GM19328 (cell line): ENCODE data around the gene TCP11.

Experiments
- ATAC-seq: cut with Tn5 transposase; IDR thresholded peaks from one replicate; pipeline ENCODE4 v1.9.1; 2021; ENCODE audit warnings: mild to moderate bottlenecking, moderate library complexity; ENCODE audit not compliant: unreplicated experiment

Gene TCP11

DNA sequence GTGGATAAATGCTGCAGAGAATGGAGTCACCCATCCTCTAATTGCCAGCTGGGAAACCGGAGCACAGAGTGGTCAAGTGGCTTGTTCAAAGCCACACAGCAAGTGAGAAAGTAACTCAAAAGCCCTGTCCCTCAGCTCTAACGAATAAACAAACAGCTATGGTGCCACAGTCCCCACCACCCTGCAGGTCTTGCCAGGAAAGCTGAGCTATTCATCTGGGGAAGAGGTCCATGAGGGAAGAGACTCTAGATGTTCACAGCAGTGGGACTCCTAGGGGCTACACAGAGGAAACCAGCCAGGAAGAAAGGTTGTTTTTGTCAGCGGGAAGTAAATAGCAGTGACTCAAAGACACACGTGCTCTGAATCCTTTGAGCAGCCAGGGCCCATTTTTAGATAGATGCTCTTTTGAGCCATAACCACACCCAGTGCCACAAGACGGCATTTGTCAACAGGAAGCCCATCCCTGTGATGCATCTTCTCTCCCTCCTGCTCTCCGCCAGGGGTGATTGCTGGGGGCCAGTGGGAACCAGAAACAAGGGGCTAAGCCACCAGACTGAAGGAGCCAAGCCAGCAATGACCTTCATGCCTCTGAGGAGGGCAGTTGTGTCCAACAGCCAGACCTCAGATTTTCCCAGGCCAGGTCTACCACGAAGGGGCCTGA, 32.4 kb upstream of the TCP11 start:
- no peak for ATAC-seq

DNA sequence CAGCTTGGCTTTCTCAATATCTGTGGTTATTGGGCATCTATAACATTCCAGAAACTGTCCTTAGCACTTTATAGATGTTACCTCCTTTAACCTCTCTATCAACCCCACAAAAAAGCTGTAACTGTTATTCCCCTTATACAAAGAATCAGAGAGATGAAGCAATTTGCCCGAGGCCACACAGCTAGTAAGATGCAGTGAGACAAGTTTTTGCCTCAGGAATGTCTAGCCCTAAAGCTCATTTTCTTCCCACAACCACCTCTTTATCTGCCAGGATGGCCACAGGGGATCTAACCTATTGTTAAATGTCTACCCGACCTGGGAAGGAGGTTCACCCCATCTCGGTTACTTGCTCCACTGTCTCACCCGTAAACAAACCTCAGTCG, 31.9 kb upstream of the TCP11 start:
- ATAC-seq, result no peak

DNA sequence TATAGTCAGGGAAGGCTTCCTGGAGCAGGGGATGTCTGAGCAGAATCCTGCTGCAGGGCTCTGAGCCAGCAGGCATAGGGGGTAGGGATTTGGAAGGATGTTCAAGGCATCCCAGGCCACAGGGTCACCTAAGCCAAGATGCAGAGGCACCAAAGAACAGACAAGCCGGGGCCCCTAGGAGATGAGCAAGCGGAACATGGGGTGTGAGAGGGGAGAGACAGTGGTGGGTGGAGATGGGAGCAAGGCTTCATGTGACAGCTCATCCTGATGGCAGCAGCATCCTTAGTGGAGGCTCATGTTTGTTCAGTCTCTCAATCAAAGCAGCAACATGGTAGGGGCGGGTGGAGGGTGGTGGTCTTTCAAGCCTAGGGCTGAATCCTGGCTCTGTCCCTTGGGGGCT, 29.8 kb upstream of the TCP11 start:
- no peak for ATAC-seq

DNA sequence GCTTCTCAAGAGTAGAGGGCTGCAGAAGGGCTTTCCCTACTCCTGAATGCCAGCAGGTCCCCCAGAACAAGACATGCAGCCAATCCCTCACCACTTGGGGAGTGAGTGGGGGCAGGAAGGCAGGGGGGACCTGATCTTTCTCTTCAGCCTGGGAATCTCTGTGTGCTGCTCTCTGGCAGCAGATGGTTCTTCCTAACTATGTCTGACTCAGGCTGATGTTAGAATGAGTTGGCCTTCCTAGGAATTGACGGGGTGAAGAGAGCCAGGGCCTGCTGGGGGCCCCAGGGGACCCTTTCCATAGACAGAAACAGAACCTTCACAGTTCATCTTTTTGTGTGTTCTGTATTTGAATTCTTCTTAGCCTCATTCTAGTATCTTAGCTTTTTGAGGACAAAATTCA, 29.0 kb upstream of the TCP11 start:
- ATAC-seq, result no peak

DNA sequence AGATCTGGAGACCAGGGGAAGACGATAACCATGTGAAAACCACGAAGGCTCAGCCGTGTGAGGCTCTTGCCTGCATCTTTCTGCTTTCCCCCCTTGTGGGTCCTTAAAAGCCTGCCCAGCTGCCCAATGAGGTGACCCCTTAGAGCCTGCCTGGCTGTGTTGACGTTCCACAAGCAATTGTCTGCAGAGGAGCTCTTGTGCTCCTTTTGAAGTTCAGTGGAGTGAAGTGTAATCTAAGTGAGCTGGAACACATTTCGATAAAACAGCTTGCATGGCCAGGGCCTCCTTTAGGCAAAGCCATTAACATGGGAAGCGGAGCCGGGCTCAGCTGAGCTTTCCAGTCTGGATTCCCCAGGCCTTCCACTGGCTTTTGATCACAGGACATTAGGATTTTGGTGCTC, 27.3 kb upstream of the TCP11 start:
- no peak for ATAC-seq

DNA sequence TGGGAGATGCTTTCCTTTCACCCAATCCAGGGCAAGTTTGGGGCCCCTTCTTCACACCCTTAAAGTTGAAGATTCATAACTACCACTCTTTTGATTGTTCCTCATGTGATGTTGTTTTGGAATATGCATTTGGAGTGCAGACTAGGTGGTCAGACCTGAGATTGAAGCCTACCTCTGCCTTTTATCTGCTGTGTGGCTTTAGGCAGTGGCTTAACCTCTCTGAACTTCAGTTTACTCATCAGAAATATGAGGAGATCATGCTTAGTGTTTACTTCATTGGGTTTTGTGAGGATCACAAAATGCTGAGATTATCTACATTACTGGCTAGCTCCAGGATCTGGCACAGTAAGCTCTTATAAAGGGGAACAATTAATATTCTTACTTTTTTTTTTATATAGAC, 26.4 kb upstream of the TCP11 start:
- no peak for ATAC-seq

DNA sequence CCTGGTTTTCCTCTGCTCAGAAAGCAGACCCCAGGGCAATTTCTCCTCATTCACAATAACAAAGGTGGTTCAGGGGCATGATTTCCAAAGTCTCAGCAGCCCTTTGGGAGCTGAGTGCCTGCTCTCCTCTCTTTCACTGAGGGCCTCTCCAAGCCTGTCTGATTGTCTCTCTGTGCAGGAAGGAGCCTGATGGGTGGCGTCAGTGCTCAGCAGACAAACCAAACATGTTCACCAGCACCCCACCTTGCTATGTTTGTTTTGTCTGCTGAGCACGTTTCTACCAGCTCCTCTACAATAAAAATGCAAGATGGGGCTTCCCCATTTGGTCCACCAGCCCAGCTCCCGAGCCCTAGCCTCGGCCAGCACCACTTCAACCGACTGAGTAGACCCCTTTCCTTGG, 25.4 kb upstream of the TCP11 start:
- ATAC-seq, result no peak

DNA sequence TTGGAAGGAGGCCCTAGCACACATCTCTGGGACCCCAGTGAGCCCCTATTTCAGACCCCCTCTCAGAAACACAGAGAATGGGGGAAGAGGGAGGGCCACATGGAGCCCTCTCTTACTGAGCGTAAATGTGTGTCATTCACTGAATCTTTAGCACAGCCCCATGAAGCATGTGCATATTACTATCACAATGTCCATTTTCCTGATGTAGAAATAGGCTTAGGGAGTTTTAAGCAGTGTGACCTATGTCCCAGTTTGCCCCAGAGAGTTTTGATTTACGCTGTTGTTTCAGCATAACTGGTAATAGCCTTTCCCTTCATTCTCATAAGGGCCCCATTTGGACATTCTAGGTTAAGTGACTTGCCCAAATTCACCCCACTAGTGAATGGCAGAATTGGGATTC, 25.0 kb upstream of the TCP11 start:
- no peak for ATAC-seq

DNA sequence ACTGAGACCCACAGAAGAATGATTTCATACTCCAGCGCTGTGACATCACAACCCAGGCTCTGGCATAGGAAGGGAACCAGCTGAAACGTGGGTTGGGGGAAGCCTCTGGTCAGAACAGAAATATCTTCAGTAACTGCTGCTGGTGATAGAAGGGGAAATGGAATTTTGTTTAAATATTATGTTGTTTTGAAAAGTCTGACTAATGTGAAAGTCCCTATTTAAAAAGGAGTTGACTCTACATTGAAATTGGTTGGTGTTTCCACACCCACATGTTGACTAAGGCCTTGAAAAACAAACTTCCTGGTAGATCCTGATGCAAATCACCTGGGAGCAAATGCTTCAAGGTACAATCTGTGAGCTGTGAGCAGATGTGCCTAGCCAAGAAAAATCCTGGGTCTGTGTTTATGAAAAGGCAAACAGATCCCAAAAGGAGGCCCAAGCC, 24.5 kb upstream of the TCP11 start:
- ATAC-seq, result no peak

DNA sequence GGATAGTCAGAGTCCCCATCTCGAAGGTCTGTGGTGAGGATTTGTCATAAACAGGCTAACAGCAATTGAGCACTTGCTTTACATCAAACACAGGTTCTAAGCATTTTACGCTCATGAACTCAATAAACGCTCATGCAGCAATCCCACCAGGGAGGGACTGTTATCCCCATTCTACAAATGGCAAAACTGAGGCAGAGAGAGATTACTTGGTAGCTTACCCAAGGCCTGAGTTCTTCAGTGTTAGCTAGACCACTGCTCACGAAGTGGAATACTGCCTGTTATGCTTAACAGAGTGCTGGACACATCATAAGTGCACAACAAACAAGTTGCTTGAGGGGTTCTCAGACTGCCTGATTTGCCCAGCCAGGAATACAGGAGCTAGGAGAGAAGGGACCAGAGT, 23.7 kb upstream of the TCP11 start:
- ATAC-seq, result no peak

DNA sequence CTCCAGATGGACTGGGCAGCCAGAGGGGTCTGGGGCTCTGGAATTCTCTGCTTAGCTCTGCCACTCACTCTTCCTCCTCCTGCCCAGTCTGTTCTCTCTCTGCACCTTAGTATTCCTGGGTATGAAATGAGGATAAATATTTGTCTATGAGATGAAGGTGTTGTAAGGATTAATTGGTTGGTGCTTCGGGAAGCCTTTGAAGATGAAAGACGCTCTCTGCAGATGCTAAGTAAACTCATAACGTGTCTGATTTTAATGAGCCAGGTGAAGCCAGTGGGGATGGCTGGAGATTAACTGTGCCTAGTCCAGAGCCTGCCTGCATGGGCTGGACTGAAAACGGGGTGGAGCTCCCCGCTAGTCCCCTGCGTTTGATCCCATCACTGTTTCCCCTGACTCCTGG, 23.1 kb upstream of the TCP11 start:
- ATAC-seq, result no peak

DNA sequence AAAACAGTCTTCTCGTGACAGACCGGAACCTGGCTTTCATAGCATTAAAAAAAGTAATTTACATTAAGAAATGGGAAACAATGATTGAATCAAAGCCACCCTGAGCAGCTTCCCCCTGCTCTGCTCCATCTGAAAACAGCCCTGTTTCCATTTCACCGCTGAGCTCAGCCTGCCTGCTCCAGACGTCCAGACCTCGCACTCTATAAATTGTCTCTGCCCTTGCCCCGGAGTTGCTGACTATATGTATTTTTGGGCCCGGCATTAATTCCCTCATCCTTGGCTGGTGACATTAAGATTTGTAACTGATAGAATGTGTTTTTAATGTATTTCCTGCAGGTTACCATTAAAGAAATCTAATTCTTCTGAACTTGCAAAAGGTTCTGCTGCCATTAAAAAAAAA, 22.7 kb upstream of the TCP11 start:
- no peak for ATAC-seq

DNA sequence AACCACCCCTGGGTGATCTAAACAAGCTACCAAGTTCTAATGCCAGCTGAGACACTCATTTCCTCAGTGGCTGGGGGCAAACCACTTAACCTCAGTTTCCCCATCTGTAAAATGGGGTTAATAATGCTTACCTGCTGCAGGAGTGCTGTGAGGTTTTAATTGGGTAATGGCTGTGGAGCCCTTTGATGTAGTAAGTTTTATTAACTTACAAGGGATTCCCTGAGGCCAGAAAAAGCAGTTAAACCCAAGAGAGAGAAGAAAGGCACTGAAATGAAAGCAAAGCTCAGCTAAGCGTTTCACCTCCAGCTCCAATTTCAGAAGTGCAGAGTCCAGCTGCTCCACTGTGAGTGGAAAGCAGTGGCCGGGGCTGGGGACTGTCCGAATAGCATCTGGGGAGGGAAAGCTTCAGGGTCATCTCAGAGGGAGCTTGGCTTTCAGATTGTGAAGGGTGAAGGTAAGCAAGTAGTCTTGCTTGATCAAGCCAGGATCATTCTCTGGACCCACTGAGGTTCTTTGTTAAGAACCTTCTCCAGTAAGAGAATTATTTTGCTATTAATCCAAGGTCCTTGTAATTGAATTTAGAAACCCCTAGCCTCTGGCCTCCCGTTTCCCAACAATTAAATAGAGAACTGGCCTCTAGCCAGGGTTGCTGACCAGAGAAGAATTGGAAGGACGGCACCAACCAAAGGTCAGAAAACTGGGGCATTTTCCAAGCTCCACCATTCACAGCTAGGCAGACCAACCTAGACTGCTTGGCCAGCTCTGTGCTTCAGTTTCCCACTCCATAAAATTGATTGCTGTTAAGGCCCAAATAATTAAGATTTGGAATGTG, 20.9 kb upstream of the TCP11 start:
- no peak for ATAC-seq

DNA sequence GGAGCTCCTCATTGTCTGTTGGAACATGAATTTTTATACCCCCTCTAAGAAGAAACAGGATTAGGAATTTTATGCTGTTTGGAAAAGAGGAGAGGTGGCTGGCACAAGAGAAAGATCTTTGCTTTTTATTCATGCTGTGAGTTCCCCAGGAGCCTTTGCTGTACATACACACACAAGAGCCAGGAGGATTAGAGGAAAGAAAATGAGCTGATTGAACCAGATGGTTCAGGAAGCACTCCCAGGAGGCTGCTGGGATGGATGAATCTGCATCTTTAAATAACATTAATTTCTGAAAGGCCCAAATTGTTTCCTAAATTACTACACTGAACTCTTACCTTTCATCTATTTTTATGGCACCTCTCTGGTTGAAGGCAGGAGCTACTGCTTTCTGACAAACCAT, 20.1 kb upstream of the TCP11 start:
- no peak for ATAC-seq

DNA sequence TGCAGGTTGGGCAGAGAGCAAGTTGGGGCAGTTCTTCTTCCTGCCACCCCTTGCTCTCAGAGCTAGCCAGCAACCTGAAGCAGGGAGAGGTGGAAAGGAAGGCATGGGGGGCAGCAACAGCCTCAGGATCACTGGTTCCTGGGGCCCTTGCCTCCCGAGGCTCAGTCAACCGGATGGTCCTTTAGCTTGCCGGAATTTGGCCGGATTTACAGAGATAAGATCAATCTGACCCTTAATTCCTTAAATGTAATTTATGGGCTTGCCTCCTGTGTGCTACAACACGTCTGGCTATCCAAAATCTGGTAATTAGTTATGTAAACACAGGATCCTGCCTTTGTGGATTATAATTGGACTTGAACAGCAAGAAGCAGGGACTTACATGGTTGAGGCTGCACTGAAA, 19.5 kb upstream of the TCP11 start:
- no peak for ATAC-seq

DNA sequence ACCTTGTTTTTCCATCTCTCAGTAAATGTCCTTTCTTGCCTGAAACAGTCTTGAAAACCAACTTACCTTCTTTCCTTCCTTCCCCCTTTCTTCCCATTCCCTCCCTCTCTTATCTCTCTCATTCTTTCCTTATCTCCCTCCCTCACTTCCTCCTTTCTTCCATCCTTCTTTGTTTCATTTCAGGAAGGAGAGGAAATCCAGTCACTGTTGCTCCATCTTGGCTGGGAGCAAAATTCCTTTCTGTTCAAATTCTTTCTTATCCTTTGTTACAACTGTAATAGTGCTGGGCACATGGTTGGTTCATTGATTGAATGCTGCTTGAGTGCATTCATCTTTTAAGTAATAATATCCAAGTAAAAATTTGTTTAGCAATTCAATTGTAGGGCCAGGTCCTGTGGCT, 17.4 kb upstream of the TCP11 start:
- no peak for ATAC-seq

DNA sequence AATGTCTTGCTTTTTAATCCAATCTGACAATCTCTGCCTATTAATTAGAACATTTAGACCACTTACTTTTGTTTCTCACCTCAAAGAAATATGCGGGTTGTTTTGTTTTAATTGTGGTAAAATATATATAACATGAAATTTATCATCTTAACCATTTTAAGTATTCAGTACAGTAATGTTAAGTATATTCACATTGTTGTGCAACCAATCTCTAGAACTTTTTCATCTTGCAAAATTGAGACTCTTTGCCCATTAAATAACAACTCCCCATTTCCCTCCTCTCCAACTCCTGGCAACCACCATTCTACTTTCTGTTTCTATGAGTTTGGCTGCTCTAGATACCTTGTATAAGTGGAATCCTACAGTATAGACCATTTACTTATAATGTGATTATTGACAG, 13.8 kb upstream of the TCP11 start:
- no peak for ATAC-seq

DNA sequence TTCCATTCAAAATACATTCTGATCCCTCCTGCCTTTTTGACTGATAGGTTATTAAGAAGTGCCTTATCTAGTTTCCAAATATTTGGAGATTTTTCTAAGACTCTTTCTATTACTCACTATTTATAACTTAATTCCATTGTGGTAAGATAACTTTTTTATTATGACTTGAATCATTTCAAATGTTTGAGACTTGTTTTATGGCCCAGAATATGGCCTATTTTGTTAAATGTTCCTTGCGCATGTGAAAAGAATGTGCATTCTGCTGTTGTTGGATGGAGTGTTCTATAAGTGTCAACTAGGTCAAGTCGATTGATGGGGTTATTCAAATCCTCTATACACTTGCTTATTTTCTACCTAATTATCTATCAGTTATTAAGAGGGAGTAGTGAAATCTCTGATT, 13.1 kb upstream of the TCP11 start:
- no peak for ATAC-seq

DNA sequence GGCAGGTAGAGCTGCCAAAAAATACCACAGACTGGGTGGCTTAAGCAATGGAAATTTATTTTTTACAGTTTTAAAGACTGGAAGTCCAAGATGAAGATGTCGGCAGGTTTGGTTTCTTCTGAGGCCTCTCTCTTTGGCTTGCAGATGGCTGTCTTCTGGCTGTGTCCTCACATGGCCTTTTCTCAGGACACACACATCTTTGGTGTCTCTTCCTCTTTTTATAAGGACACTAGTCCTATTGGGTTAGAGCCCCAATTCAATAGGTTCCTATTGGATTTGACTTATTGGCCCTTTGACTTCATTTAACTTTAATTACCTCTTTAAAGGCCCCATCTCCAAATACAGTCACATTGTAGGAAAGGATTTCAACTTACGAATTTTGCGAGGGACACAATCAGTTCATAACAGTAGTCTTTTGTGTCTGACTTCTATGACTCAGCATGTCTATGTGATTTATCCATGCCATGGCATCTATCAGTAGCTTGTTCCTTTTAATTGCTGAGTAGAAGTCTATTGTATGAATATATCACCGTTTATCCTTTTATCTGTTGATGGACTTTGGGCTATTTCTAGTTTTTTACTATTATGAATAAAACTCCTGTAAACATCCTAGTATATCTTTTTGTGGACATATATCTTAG, 11.0 kb upstream of the TCP11 start:
- ATAC-seq, result no peak

DNA sequence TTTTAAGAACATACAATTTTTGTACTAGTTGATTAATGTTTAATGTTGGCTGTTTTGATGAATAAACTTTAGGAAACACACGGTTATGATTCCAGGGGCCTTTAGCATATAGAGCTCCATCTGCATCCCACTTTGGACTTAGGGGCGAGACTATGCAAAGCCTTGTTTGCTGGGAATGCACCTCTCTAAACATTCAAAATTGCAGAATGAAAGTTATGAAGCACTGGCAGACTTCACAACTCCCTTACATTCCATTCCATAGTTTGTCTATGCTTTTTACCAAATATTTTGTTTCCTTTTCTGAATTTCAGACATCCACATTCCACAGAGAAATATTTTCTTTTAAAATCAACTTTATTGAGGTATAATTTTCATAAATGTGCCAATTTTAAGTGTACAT, 10.3 kb upstream of the TCP11 start:
- ATAC-seq, result no peak

DNA sequence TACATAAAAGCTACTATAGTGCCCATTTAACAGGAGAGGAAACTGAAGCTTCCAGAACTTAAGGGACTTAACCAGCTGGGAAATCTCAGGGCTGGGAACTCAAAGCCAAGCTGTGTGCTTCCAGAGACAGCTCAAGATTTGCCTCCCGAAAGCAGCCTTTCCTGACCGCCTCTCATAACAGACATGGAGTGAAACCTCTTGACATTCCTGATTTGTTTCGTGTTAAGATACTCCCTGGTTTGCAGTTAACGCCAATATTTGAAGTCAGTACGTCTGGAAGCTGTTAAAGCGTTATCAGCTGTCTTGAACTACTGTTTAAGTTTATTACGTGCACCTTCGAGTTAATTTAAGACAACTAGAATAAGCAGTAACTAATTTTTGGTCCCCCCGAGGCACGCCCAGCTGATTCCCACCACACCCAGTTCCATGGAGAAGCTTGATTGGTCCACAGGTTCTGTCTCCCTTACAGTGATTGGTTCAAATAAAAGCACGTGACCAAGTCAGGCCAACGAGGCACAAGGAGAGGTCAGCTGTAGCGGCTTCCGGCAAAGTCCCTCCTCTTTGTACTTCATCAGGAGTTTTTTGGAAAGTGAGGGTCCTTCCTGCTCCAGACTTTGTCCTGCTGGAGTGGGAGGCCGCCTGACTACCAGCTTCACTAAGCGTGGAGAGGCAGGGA, 8.9 kb upstream of the TCP11 start:
- no peak for ATAC-seq
